Renal pelvis (tissue), 4 donors: ENCODE results near the gene NUP205. TPM values are rescaled to one million over a fixed set of nuclear protein-coding genes. Genes with fewer than 3 reads are reported as not detected.

Experiments used
- DNase-seq: peaks from one replicate; pipeline ENCODE4 v3.0.0-alpha.2; 2013
- polyA plus RNA-seq, 3 donors: library from polyadenylated mRNA; unstranded; fragments of 120-200 nt; gene quantifications; one replicate each; pipeline ENCODE4 v1.2.1, GENCODE V29; 2013; ENCODE audit not compliant: insufficient read length in 3 of 3

The NUP205 gene
- polyA plus RNA-seq, 3 donors: 65.8 to 76.2 (median 67.9) TPM

DNA sequence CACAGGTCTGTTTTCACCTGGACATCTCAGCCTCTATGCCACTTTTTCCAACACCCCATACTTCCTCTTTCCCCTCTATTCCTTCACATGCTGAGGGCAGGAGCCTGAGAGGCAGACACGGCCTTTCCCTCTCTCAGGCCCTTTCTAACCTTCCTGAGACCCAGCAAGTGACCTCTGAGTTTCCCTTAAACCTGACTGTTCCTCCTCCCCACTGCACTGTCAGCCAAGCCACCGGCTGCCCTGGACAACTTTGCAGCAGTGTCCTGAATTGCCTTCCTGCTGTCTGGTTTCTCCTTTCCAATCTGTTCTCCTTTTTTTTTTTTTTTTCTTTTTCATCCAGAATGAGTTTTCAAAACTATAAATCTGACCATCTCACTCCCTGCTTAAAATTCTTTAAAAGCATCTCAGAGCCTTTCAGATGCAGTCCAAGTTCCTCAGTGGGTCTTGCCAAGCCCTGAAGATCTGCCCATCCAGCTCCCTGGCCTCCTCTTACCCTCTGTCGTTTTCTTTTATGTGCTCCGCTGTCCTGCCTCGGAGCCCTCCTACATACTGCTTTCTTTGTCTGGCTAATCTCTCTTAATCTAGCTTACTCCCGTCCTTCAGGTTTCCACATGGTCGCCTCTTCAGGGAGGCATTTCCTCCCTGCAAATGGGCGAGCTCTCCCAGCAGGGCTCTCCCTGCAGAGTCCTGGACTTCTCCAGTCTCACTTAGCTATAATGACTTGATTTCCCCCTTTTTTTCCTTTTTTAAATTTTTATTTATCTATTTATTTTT is 139.7 kb downstream of the NUP205 start:
- DNase-seq: no peak

Other genes with a start within 250 kb of the NUP205 start
- 10 to 100 TPM; 33.6 to 35.9 (median 34.7) TPM for gene CNOT4, start 47.8 kb upstream of the NUP205 start, polyA plus RNA-seq
- 10 to 100 TPM; 66.8 to 83.7 (median 83.6) TPM for gene STMP1, start 104.6 kb downstream of the NUP205 start, polyA plus RNA-seq
- gene SLC13A4, start 170.3 kb downstream of the NUP205 start, polyA plus RNA-seq: 1 to 10 TPM; 2.0 to 5.0 (median 3.1) TPM
- not detected for gene FAM180A, start 190.9 kb downstream of the NUP205 start, polyA plus RNA-seq